K562 (cell line): ENCODE data around the gene FASTKD1. TPM values are rescaled to one million over a fixed set of nuclear protein-coding genes. Genes with fewer than 3 reads are reported as not detected.

Experiments
- ATAC-seq: fragments of 200-7000 bp; cut with Tn5 transposase; 3 replicates; pipeline ENCODE4 v1.9.1; 2020; ENCODE audit warnings: moderate library complexity
- BruUV-seq: library from RNA; stranded (reverse); fragments of 400-500 nt; replicated peaks from 2 replicates; lab custom pipeline; 2021; lab: Mats Ljungman, UMichigan
- CTCF ChIA-PET: fragments of 300-600 bp; formaldehyde crosslinking; extraction: SDS; loops from one replicate; lab custom pipeline; 2021; ENCODE audit warnings: low intra/inter-chr PET ratio; lab: Yijun Ruan, JAX
- POLR2A ChIA-PET: fragments of 300-600, 350-650 bp; sonication (Branson Sonifier 250); formaldehyde crosslinking; extraction: SDS; loops from one replicate; lab custom pipeline; 2021; ENCODE audit warnings: antibody characterized with exemption, inconsistent platforms; lab: Yijun Ruan, JAX
- DNase-seq, 4 experiments: peaks; one replicate each; pipeline versions ENCODE4 v3.0.0 to v3.0.0-alpha.2; 2011 to 2018; ENCODE audit warnings: low spot score in 3 of 4, mixed read lengths in 3 of 4; ENCODE audit errors: extremely low read depth in 1 of 4
- FAIRE-seq: peaks from 2 replicates; lab custom pipeline; 2011; peaks lifted over from hg19 to GRCh38; lab: Jason Lieb, UNC
- H2AFZ ChIP-seq: 2 replicates; pipeline ENCODE4 v1.6.0; 2011; ENCODE audit warnings: low read depth, low read length, control low read depth, inconsistent platforms
- H3K27ac ChIP-seq: fragments of 200-600 bp; 3 replicates; pipeline ENCODE4 v1.8.0; 2011; ENCODE audit warnings: low read depth, mild to moderate bottlenecking, control low read depth, inconsistent platforms, low read length, moderate library complexity, mixed read lengths; ENCODE audit errors: extremely low read depth
- H3K27me3 ChIP-seq, 2 experiments: fragments of 300-600 bp in 1 of 2; 2 replicates in 1 of 2; 3 replicates in 1 of 2; pipeline versions ENCODE4 v1.6.0 to v1.8.0; 2011; ENCODE audit warnings: inconsistent platforms in 2 of 2, low read length in 2 of 2, mild to moderate bottlenecking in 1 of 2, mixed read lengths in 1 of 2, moderate library complexity in 1 of 2; ENCODE audit not compliant: control insufficient read depth in 2 of 2, insufficient read depth in 2 of 2
- H3K36me3 ChIP-seq: fragments of 300-600 bp; 3 replicates; pipeline ENCODE4 v1.8.0; 2011; ENCODE audit warnings: mild to moderate bottlenecking, low read length, inconsistent platforms; ENCODE audit not compliant: control insufficient read depth, insufficient read depth
- H3K4me1 ChIP-seq, 2 experiments: fragments of 200-600 bp in 1 of 2; replicated peaks in 1 of 2; 2 replicates in 1 of 2; 3 replicates in 1 of 2; pipeline versions ENCODE4 v1.5.1 to v1.8.0; 2011; ENCODE audit warnings: inconsistent platforms in 2 of 2, low read length in 2 of 2, mild to moderate bottlenecking in 1 of 2, mixed read lengths in 1 of 2, moderate library complexity in 1 of 2; ENCODE audit not compliant: control insufficient read depth in 2 of 2, insufficient read depth in 2 of 2
- H3K4me2 ChIP-seq: 2 replicates; pipeline ENCODE4 v1.6.1; 2011; ENCODE audit warnings: low read length, control low read depth, inconsistent platforms, mixed read lengths; ENCODE audit not compliant: insufficient read depth
- H3K4me3 ChIP-seq: fragments of 200-600 bp; sonication (generic), shearing (Covaris generic); 2 replicates; pipeline ENCODE4 v1.5.1; 2016; ENCODE audit warnings: control low read depth, inconsistent platforms
- H3K79me2 ChIP-seq: fragments of 200-600 bp; 3 replicates; pipeline ENCODE4 v1.8.0; 2011; ENCODE audit warnings: low read length, inconsistent platforms; ENCODE audit not compliant: control insufficient read depth, insufficient read depth
- H3K9ac ChIP-seq, 2 experiments: 2 replicates each; pipeline versions ENCODE4 v1.6.0 to v1.6.1; 2011; ENCODE audit warnings: low read depth in 2 of 2, low read length in 2 of 2, control low read depth in 1 of 2, inconsistent platforms in 1 of 2, mild to moderate bottlenecking in 1 of 2, mixed read lengths in 1 of 2; ENCODE audit not compliant: insufficient read depth in 1 of 2
- H3K9me1 ChIP-seq: one replicate; pipeline ENCODE4 v1.6.0; 2011; ENCODE audit warnings: inconsistent platforms, mild to moderate bottlenecking, low read length, moderate library complexity; ENCODE audit not compliant: control insufficient read depth, insufficient read depth
- H3K9me3 ChIP-seq: replicated peaks from 2 replicates; pipeline ENCODE4 v1.5.1; 2011; ENCODE audit warnings: low read depth, low read length, inconsistent platforms; ENCODE audit not compliant: control insufficient read depth, insufficient read depth
- H4K20me1 ChIP-seq: replicated peaks from 2 replicates; pipeline ENCODE4 v1.6.1; 2011; ENCODE audit warnings: low read length, inconsistent platforms, mixed read lengths; ENCODE audit not compliant: control insufficient read depth, insufficient read depth
- CEBPB ChIP-seq: fragments of 450-650 bp; IDR thresholded peaks from 2 replicates; pipeline ENCODE4 v1.6.1; 2016; ENCODE audit warnings: missing genetic modification characterization, missing compliant biosample characterization
- CEBPG ChIP-seq, 3 experiments: fragments of 200-800 bp in 1 of 3; sonication (Bioruptor generic) in 1 of 3; sonication (generic) in 1 of 3; formaldehyde crosslinking in 1 of 3; IDR thresholded peaks in 2 of 3; conservative IDR thresholded peaks in 1 of 3; 2 replicates each; pipeline versions ENCODE4 v1.6.1 to v1.8.0; 2016 to 2022; ENCODE audit warnings: missing compliant biosample characterization in 2 of 3, missing genetic modification characterization in 2 of 3, mild to moderate bottlenecking in 1 of 3, missing genetic modification reagents in 1 of 3
- CREB3 ChIP-seq: fragments of 450-650 bp; conservative IDR thresholded peaks from 2 replicates; pipeline ENCODE4 v1.6.1; 2016; ENCODE audit warnings: missing genetic modification characterization, low read depth, mild to moderate bottlenecking, missing compliant biosample characterization, moderate library complexity
- DACH1 ChIP-seq: fragments of 450-650 bp; IDR thresholded peaks from 2 replicates; pipeline ENCODE4 v1.6.1; 2018; ENCODE audit not compliant: partially characterized antibody
- ETV5 ChIP-seq: sonication (generic); formaldehyde crosslinking; IDR thresholded peaks from 2 replicates; pipeline ENCODE4 v1.4.0; 2020; ENCODE audit warnings: low read depth, mild to moderate bottlenecking, missing genetic modification reagents
- ETV6 ChIP-seq, 3 experiments: fragments of 150-350 bp in 1 of 3; sonication (generic) in 1 of 3; formaldehyde crosslinking in 1 of 3; IDR thresholded peaks; 2 replicates each; pipeline versions ENCODE4 v1.6.1 to v1.8.0; 2014 to 2022; ENCODE audit warnings: borderline replicate concordance in 2 of 3, low read depth in 2 of 3, antibody characterized with exemption in 1 of 3, low read length in 1 of 3, mild to moderate bottlenecking in 1 of 3, missing genetic modification reagents in 1 of 3
- EZH2 ChIP-seq: IDR thresholded peaks from 2 replicates; pipeline ENCODE4 v1.6.1; 2012; ENCODE audit warnings: low read depth, mild to moderate bottlenecking, inconsistent platforms, low read length, borderline replicate concordance
- GMEB1 ChIP-seq: fragments of 250-450 bp; sonication (Bioruptor Pico); IDR thresholded peaks from 2 replicates; pipeline ENCODE4 v1.4.0; 2020; ENCODE audit warnings: mild to moderate bottlenecking
- HNRNPH1 ChIP-seq: fragments of 200-400 bp; formaldehyde crosslinking; optimal IDR thresholded peaks from 2 replicates; pipeline ENCODE3; 2017; ENCODE audit warnings: low read depth, mild to moderate bottlenecking, low read length, moderate library complexity
- L3MBTL2 ChIP-seq: fragments of 450-650 bp; IDR thresholded peaks from 2 replicates; pipeline ENCODE4 v1.6.1; 2016; ENCODE audit warnings: mild to moderate bottlenecking, moderate library complexity
- MAX ChIP-seq: sonication (generic); formaldehyde crosslinking; IDR thresholded peaks from 2 replicates; pipeline ENCODE4 v1.9.0; 2022; ENCODE audit warnings: mild to moderate bottlenecking, missing genetic modification reagents
- NR4A1 ChIP-seq, 2 experiments: fragments of 250-450 bp in 1 of 2; fragments of 450-650 bp in 1 of 2; sonication (Bioruptor Pico) in 1 of 2; IDR thresholded peaks; 2 replicates each; pipeline versions ENCODE4 v1.4.0 to v1.6.1; 2016 to 2020; ENCODE audit warnings: mild to moderate bottlenecking in 2 of 2, missing compliant biosample characterization in 1 of 2, missing genetic modification characterization in 1 of 2, moderate library complexity in 1 of 2
- PKNOX1 ChIP-seq: fragments of 450-650 bp; IDR thresholded peaks from 2 replicates; pipeline ENCODE4 v1.6.1; 2016
- POLR2A ChIP-seq: fragments of 450-650 bp; conservative IDR thresholded peaks from 2 replicates; pipeline ENCODE4 v1.6.1; 2016
- SRSF7 ChIP-seq: fragments of 200-400 bp; formaldehyde crosslinking; optimal IDR thresholded peaks from 2 replicates; pipeline ENCODE3; 2017; ENCODE audit warnings: mild to moderate bottlenecking, low read depth, low read length
- USF2 ChIP-seq: sonication (generic); formaldehyde crosslinking; IDR thresholded peaks from 2 replicates; pipeline ENCODE4 v1.5.0; 2020; ENCODE audit warnings: missing genetic modification reagents
- ZNF551 ChIP-seq: fragments of 250-450 bp; sonication (Bioruptor Pico); IDR thresholded peaks from 2 replicates; pipeline ENCODE4 v1.5.0; 2021; ENCODE audit warnings: mild to moderate bottlenecking, moderate library complexity
- WGBS: fragments of 100-300 bp; shearing (Covaris generic); methylation state at CpG from one replicate; pipeline ENCODE4 v1.1.6; 2016; ENCODE audit warnings: low coverage, mixed read lengths; ENCODE audit not compliant: insufficient coverage; ENCODE audit errors: missing lambda C conversion rate; 5-methylcytosine and 5-hydroxymethylcytosine counted together
- in situ Hi-C: fragments of 300-500 bp; cut with MboI; formaldehyde crosslinking; loops from 4 replicates; pipeline ENCODE4 v1.15.0; 2018; ENCODE audit warnings: inconsistent platforms, mixed read lengths
- intact Hi-C: fragments of 100-400 bp; cut with micrococcal nuclease; formaldehyde crosslinking; loops from 2 replicates; pipeline ENCODE4 v1.14.2; 2022
- polyA plus RNA-seq, 8 experiments: library from polyadenylated mRNA; depleted of rRNA in 4 of 8; stranded (reverse) in 5 of 8; unstranded in 3 of 8; fragments of >200 nt; fragmentation: Nextera tagmentation in 2 of 8; fragmentation: Illumina TruSeq in 1 of 8; extraction: Ambion mirVana in 2 of 8; extraction: Trizol in 1 of 8; gene quantifications; 2 replicates each; pipeline versions ENCODE4 v1.2.1 to v1.2.3, GENCODE V29; 2011 to 2014; ENCODE audit warnings: inconsistent platforms in 1 of 8, missing spikeins in 1 of 8
- total RNA-seq, 7 experiments: library from RNA; depleted of rRNA in 6 of 7; stranded (reverse); fragments of >200 nt in 6 of 7; fragmentation: Illumina TruSeq in 2 of 7; extraction: Trizol in 2 of 7; gene quantifications; 2 replicates each; pipeline versions ENCODE4 v1.2.1 to v1.2.3, GENCODE V29; 2011 to 2021; ENCODE audit warnings: low replicate concordance in 1 of 7

Gene FASTKD1
- total and polyA plus RNA-seq, 9 of the 15 experiments (the other 6 are each of a cell fraction or from before 2014, with no cell fraction given): 63.5 to 134 (median 119) TPM

GRCh38 chr2:169513926-169514325 lies 59.7 kb downstream of the FASTKD1 start:
- Histone ChIP-seq H3K9me3 (no peaks in the 10 kb centered on the region), H3K27me3 (no peaks in the 10 kb centered on the region), H3K79me2 (no peaks in the 10 kb centered on the region), H3K4me3 (no peak overlapping the region), H3K9me1 (no peaks in the 10 kb centered on the region), H3K4me1 (peaks cover 0 to 7% of the 10 kb centered on the region in 2 experiments; a peak in 2 of 5 replicates), H2AFZ (no peak overlapping the region), H4K20me1 (no peaks in the 10 kb centered on the region), H3K9ac (no peak overlapping the region), H3K27ac (no peak overlapping the region), H3K4me2 (no peak overlapping the region), H3K36me3 (no peaks in the 10 kb centered on the region)
- 24% methylated on average over 3 of the region's 3 CpGs for WGBS
- intact Hi-C loops: no loop called here
- ATAC-seq: peak; percentile 22; the same call in 1 of the 3 replicates
- peak in 2 of 4 experiments; percentile 15 to 30 for DNase-seq
- in situ Hi-C loops: no loop called here
- no TSS peak for BruUV-seq
- POLR2A ChIA-PET: no interaction called here
- FAIRE-seq: no peak
- CTCF ChIA-PET: no interaction called here
- TF ChIP-seq SRSF7: no peak
- no peak for TF ChIP-seq MAX (CRISPR knock-in tag)
- no peak for TF ChIP-seq DACH1
- no peak for TF ChIP-seq L3MBTL2
- no peak for TF ChIP-seq GMEB1 (CRISPR knock-in tag)
- TF ChIP-seq ETV5 (CRISPR knock-in tag): no peak
- no peak for TF ChIP-seq CEBPG (CRISPR knock-in tag; IDR thresholded peaks at IDR 0.05)
- peak; percentile 29 to 65; a peak in 3 of 4 replicates for TF ChIP-seq CEBPG (tag; conservative IDR thresholded peaks at IDR 0.05 in 1 of 2, IDR thresholded peaks at IDR 0.05 in 1 of 2)
- no peak for TF ChIP-seq ZNF551 (CRISPR knock-in tag)
- no peak for TF ChIP-seq POLR2A
- no peak for TF ChIP-seq USF2 (CRISPR knock-in tag)
- no peak for TF ChIP-seq ETV6 (IDR thresholded peaks at IDR 0.05; ENCODE audit: borderline replicate concordance in 1 of 2, low read depth in 2 of 2, low read length in 1 of 2)
- no peak for TF ChIP-seq ETV6 (CRISPR knock-in tag; IDR thresholded peaks at IDR 0.05; ENCODE audit: borderline replicate concordance)
- no peak for TF ChIP-seq NR4A1 (CRISPR knock-in tag; IDR thresholded peaks at IDR 0.05)
- TF ChIP-seq NR4A1 (tag; IDR thresholded peaks at IDR 0.05): no peak
- TF ChIP-seq CREB3: no peak
- no peak for TF ChIP-seq HNRNPH1
- no peak for TF ChIP-seq EZH2
- TF ChIP-seq CEBPB (tag): peak; percentile 71
- TF ChIP-seq PKNOX1: peak; percentile 77
